Transverse colon (tissue), 4 donors: ENCODE measurements around the gene SMIM12. TPM values are rescaled to one million over a fixed set of nuclear protein-coding genes. Genes with fewer than 3 reads are reported as not detected.

ENCODE experiments used
- DNase-seq: peaks from one replicate; pipeline ENCODE4 v3.0.0-alpha.2; 2019
- H3K27ac ChIP-seq, 4 donors: fragments of 200-600 bp; sonication (generic); 2 replicates each; pipeline ENCODE4 v1.5.1; 2016 to 2018; ENCODE audit warnings: inconsistent platforms in 4 of 4
- H3K27me3 ChIP-seq: fragments of 200-600 bp; sonication (generic); 2 replicates; pipeline ENCODE4 v1.5.1; 2017; ENCODE audit warnings: inconsistent platforms
- H3K36me3 ChIP-seq, 4 donors: fragments of 200-600 bp; sonication (generic); 2 replicates each; pipeline ENCODE4 v1.5.1; 2017 to 2019; ENCODE audit warnings: inconsistent platforms in 4 of 4
- H3K4me1 ChIP-seq, 4 donors: fragments of 200-600 bp; sonication (generic); 2 replicates each; pipeline ENCODE4 v1.5.1; 2017 to 2020; ENCODE audit warnings: inconsistent platforms in 4 of 4
- H3K4me3 ChIP-seq, 4 donors: fragments of 200-600 bp; sonication (generic); 1 replicate in 1 of 4; 2 replicates in 3 of 4; pipeline versions ENCODE4 v1.5.1 to v1.6.1; 2017 to 2019; ENCODE audit warnings: inconsistent platforms in 4 of 4
- H3K9me3 ChIP-seq, 2 donors: fragments of 200-600 bp; sonication (generic); 2 replicates each; pipeline ENCODE4 v1.5.1; 2017 to 2019; ENCODE audit warnings: inconsistent platforms in 2 of 2
- CTCF ChIP-seq, 5 experiments: fragments of 200-600 bp in 3 of 5; fragments of 450-650 bp in 2 of 5; sonication (generic) in 3 of 5; IDR thresholded peaks; 1 replicate in 2 of 5; 2 replicates in 3 of 5; pipeline ENCODE4 v1.5.1; 2016 to 2017; ENCODE audit warnings: antibody characterized with exemption in 5 of 5, inconsistent platforms in 3 of 5, mild to moderate bottlenecking in 2 of 5, moderate library complexity in 1 of 5
- EP300 ChIP-seq: sonication (generic); formaldehyde crosslinking; IDR thresholded peaks from one replicate; pipeline ENCODE4 v1.6.1; 2017; ENCODE audit warnings: antibody characterized with exemption, low read depth
- POLR2A ChIP-seq: fragments of 450-650 bp; IDR thresholded peaks from one replicate; pipeline ENCODE4 v1.6.1; 2016; ENCODE audit warnings: antibody characterized with exemption, mild to moderate bottlenecking, moderate library complexity
- POLR2AphosphoS5 ChIP-seq, 3 donors: sonication (generic); formaldehyde crosslinking; IDR thresholded peaks; one replicate each; pipeline ENCODE4 v1.6.1; 2016; ENCODE audit warnings: antibody characterized with exemption in 3 of 3
- WGBS, 2 donors: methylation state at CpG; one replicate each; pipeline ENCODE4 v1.1.5; 2018; ENCODE audit warnings: low coverage in 1 of 2; 5-methylcytosine and 5-hydroxymethylcytosine counted together
- in situ Hi-C, 4 donors: fragments of 200-750 bp; cut with MboI; loops; one replicate each; pipeline versions ENCODE4 v1.15.0 to v1.15.1; 2017; ENCODE audit warnings: low sequenced_read_pairs in 3 of 4, low pct_ligation_motif_present in 1 of 4, low pct_unique_long_range_greater_than_20kb in 1 of 4
- intact Hi-C: fragments of 100-400 bp; cut with DNase I; formaldehyde crosslinking; loops from one replicate; pipeline ENCODE4 v1.15.1; 2023; ENCODE audit warnings: low total_unique reads
- total RNA-seq, 4 donors: library from RNA; depleted of rRNA; stranded (reverse); fragments of >200 nt; gene quantifications; one replicate each; pipeline ENCODE4 v1.1.0, GENCODE V29; 2016

The SMIM12 gene
- total RNA-seq, 4 donors from 2014 or later = 14.2 to 42.2 (median 31.5) TPM

DNA sequence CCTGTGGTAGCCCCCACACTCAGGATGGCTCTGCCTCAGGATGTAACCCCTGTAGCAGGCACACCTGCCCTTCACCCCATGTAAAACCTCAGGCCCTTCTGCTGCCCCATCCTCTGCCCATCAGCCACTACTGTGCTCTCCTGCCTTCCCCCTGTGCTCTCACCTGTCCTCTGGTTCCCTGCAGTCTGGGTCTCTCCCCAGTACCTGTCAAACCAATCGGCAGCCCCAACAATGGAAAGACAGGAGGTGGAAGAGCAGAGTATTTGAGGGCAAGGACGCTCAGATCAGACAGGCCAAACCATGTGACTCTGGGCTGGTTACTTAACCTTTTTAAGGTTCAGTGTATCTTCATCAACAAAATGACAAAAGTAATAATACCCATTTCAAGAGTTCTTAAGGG lies 30.9 kb downstream of the SMIM12 start:
- no peak for DNase-seq
- no peak overlapping the region for H3K4me3 ChIP-seq
- intact Hi-C loops = no loop called here
- H3K4me1 ChIP-seq = peaks cover 0 to 13% (median 0%) of the 10 kb centered on the region in 4 donors
- H3K27me3 ChIP-seq = no peaks in the 10 kb centered on the region
- no peaks in the 10 kb centered on the region for H3K9me3 ChIP-seq
- in situ Hi-C loops = no loop called here
- TF ChIP-seq CTCF (IDR thresholded peaks at IDR 0.05) = no peak
- TF ChIP-seq POLR2A = no peak
- no peak for TF ChIP-seq POLR2AphosphoS5 (IDR thresholded peaks at IDR 0.05)
- TF ChIP-seq EP300 = no peak
- no peak overlapping the region for H3K27ac ChIP-seq
- no peaks in the 10 kb centered on the region for H3K36me3 ChIP-seq
- WGBS, 2 donors = 82% methylated on average over 2 of the region's 2 CpGs; no CpG with 5 or more reads in 1 of the 2 donors

DNA sequence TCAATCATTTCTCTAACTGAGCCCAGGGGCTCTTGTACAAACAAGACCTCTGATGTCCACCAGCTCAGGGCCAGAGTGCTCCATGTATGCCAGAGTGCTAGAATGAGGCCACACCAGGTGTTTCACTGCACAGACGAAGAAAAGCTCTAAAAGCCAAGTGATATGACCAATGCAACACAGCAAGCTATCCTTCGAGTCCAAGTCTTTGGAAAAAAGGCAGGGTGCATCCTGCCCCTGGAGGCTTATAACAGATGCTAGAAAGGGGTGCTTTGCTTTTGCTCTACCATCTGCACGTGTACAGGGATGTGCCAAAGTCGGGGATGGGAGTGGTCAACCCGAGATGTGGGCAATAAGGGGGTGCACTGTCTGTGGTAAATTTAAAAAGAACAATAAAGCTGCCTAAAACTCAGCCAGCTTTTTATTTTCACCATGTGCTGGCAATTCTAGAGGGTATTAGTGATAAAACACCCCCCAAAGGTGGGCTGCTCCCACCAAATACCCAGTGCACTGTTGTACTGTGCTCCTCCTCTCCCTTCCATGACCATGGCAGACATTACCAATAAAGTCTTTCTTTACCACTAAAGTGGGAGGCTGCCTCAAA lies 32.1 kb downstream of the SMIM12 start:
- Histone ChIP-seq H3K27ac (no peak overlapping the region), H3K27me3 (no peaks in the 10 kb centered on the region), H3K9me3 (no peaks in the 10 kb centered on the region), H3K36me3 (no peaks in the 10 kb centered on the region), H3K4me1 (peaks cover 0 to 13% (median 0%) of the 10 kb centered on the region in 4 donors), H3K4me3 (no peak overlapping the region)
- no peak for DNase-seq
- intact Hi-C loops = no loop called here
- WGBS, 2 donors = 83% methylated on average over 5 of the region's 5 CpGs; no CpG with 5 or more reads in 1 of the 2 donors
- in situ Hi-C loops = no loop called here
- TF ChIP-seq POLR2A = no peak
- no peak for TF ChIP-seq POLR2AphosphoS5 (IDR thresholded peaks at IDR 0.05)
- no peak for TF ChIP-seq CTCF (IDR thresholded peaks at IDR 0.05)
- no peak for TF ChIP-seq EP300

DNA sequence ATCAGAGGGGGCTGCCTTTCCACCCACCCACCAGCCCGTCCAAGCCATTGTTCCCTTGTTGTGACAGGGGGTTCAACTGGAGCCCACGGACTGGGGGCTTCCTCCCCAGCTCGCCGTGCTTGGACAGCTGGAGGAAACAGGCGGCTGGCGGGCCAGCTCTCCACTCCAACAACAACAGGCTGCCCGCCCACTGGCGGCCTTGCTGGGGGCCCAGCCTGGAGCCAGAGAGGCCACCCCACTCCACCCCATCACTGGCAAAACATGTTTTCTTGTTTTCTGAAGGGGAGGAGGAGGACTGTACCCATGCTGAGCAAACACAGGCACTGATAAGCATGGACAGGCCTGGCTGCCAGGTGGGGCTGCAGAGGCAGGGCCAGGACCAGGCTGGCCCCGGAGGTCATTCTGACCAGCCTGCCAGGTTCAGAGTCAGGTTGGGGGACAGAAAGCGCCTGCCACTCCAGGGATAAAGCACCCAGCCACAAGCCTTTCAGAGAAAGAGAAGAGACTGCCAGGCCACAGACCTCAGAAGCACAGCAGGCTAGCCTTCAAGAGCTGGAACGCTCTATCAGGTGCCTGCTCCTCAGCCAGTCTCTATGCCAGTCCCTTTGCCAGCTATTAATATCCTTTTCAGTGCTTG lies 34.0 kb downstream of the SMIM12 start:
- Histone ChIP-seq H3K9me3 (no peaks in the 10 kb centered on the region), H3K36me3 (no peaks in the 10 kb centered on the region), H3K4me1 (peaks cover 0 to 13% (median 0%) of the 10 kb centered on the region in 4 donors), H3K4me3 (no peak overlapping the region), H3K27ac (no peak overlapping the region), H3K27me3 (no peaks in the 10 kb centered on the region)
- WGBS, 2 donors = 62% methylated on average over 9 of the region's 11 CpGs; no CpG with 5 or more reads in 1 of the 2 donors
- TF ChIP-seq POLR2AphosphoS5 (IDR thresholded peaks at IDR 0.05) = no peak
- no peak for TF ChIP-seq POLR2A
- TF ChIP-seq CTCF (IDR thresholded peaks at IDR 0.05) = no peak
- TF ChIP-seq EP300 = no peak
- in situ Hi-C loops = no loop called here
- intact Hi-C loops = no loop called here
- peak; percentile 19 for DNase-seq

- in situ Hi-C loops = no loop called here
- no peaks in the 10 kb centered on the region for H3K9me3 ChIP-seq
- H3K27ac ChIP-seq = no peak overlapping the region
- DNase-seq = no peak
- WGBS, 2 donors = 80 to 97% methylated on average over 1 to 3 of the region's 3 CpGs
- H3K36me3 ChIP-seq = no peaks in the 10 kb centered on the region
- intact Hi-C loops = no loop called here
- TF ChIP-seq EP300 = no peak
- TF ChIP-seq POLR2AphosphoS5 (IDR thresholded peaks at IDR 0.05) = no peak
- TF ChIP-seq POLR2A = no peak
- TF ChIP-seq CTCF (IDR thresholded peaks at IDR 0.05) = no peak
- H3K4me1 ChIP-seq = peaks cover 0 to 13% (median 0%) of the 10 kb centered on the region in 4 donors
- H3K4me3 ChIP-seq = no peak overlapping the region
- H3K27me3 ChIP-seq = no peaks in the 10 kb centered on the region
Measured at GRCh38 chr1:34824817-34825454, 34.6 kb downstream of the SMIM12 start.
